Activated CD4-positive, CD25-positive, alpha-beta regulatory T cell (primary cell): ENCODE measurements around the gene KIF1C.
A peak's percentile ranks its signal among the peaks of the same experiment; 100 is the strongest.

ENCODE experiments used
- DNase-seq, 4 experiments: peaks; one replicate each; lab custom pipeline; 2025; lab: John Stamatoyannopoulos, UW

The KIF1C gene

GRCh38 chr17:4969047-4969550, 28.7 kb upstream of the KIF1C start:
- no peak for DNase-seq

GRCh38 chr17:4969551-4970173, 28.1 kb upstream of the KIF1C start:
- DNase-seq = no peak

GRCh38 chr17:4970273-4970672, 27.5 kb upstream of the KIF1C start:
- DNase-seq = no peak

GRCh38 chr17:4971826-4972225, 25.9 kb upstream of the KIF1C start:
- DNase-seq = no peak

- no peak for DNase-seq
Observed at GRCh38 chr17:4972322-4972721, 25.4 kb upstream of the KIF1C start.

GRCh38 chr17:4972752-4973151, 25.0 kb upstream of the KIF1C start:
- no peak for DNase-seq

GRCh38 chr17:4973256-4974114, 24.3 kb upstream of the KIF1C start:
- DNase-seq = no peak

GRCh38 chr17:4974115-4974670, 23.6 kb upstream of the KIF1C start:
- no peak for DNase-seq

- no peak for DNase-seq
Observed at GRCh38 chr17:4978726-4979125, 19.0 kb upstream of the KIF1C start.

- DNase-seq = no peak
Observed at GRCh38 chr17:4980644-4981216, 17.0 kb upstream of the KIF1C start.

- DNase-seq = no peak
Observed at GRCh38 chr17:4982305-4982704, 15.4 kb upstream of the KIF1C start.

GRCh38 chr17:4986403-4986802, 11.3 kb upstream of the KIF1C start:
- DNase-seq = no peak

GRCh38 chr17:4986951-4987766, 10.6 kb upstream of the KIF1C start, which contains the start of gene CAMTA2:
TSS of gene CAMTA2 (minus strand) at chr17:4987675. CDS start at chr17:4986222, 1,453 bp downstream.
- DNase-seq = peak; percentile 72 to 83 (median 80)

- no peak for DNase-seq
Observed at GRCh38 chr17:4987767-4988567, 9.8 kb upstream of the KIF1C start.

GRCh38 chr17:4994081-4994595, 3.6 kb upstream of the KIF1C start:
- DNase-seq = no peak

- DNase-seq = no peak
Observed at GRCh38 chr17:4998027-4998731, 429 bp downstream of the KIF1C start.

GRCh38 chr17:4998732-4999429, 1.1 kb downstream of the KIF1C start:
- DNase-seq = no peak

- no peak for DNase-seq
Observed at GRCh38 chr17:4999430-5000093, 1.8 kb downstream of the KIF1C start.

GRCh38 chr17:5000237-5000639, 2.5 kb downstream of the KIF1C start:
- DNase-seq = no peak
